22Rv1 (cell line): ENCODE measurements around the gene TMEM174.
"Not testable (repeated sequence)": the region's sequence is repeated elsewhere in the genome, so short reads cannot be mapped to it uniquely, and the experiment has no call there.

Experiments used
- H3K27ac ChIP-seq: fragments of 450-650 bp; 2 replicates; pipeline ENCODE4 v1.5.1; 2017
- ZFX ChIP-seq: fragments of 450-650 bp; IDR thresholded peaks from 2 replicates; pipeline ENCODE4 v1.6.1; 2017; ENCODE audit warnings: antibody characterized with exemption, borderline replicate concordance
- TF ChIP-seq, protein P1 (sequence below): fragments of 450-650 bp; IDR thresholded peaks from 2 replicates; pipeline ENCODE4 v1.5.1; 2017; ENCODE audit warnings: mild to moderate bottlenecking

Gene TMEM174

GRCh38 chr5:73201547-73202513 is 28.8 kb downstream of the TMEM174 start:
- H3K27ac ChIP-seq = no peak overlapping the region
- TF ChIP-seq, protein P1, sequence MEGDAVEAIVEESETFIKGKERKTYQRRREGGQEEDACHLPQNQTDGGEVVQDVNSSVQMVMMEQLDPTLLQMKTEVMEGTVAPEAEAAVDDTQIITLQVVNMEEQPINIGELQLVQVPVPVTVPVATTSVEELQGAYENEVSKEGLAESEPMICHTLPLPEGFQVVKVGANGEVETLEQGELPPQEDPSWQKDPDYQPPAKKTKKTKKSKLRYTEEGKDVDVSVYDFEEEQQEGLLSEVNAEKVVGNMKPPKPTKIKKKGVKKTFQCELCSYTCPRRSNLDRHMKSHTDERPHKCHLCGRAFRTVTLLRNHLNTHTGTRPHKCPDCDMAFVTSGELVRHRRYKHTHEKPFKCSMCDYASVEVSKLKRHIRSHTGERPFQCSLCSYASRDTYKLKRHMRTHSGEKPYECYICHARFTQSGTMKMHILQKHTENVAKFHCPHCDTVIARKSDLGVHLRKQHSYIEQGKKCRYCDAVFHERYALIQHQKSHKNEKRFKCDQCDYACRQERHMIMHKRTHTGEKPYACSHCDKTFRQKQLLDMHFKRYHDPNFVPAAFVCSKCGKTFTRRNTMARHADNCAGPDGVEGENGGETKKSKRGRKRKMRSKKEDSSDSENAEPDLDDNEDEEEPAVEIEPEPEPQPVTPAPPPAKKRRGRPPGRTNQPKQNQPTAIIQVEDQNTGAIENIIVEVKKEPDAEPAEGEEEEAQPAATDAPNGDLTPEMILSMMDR = peak; percentile 95
- no peak for TF ChIP-seq ZFX

DNA sequence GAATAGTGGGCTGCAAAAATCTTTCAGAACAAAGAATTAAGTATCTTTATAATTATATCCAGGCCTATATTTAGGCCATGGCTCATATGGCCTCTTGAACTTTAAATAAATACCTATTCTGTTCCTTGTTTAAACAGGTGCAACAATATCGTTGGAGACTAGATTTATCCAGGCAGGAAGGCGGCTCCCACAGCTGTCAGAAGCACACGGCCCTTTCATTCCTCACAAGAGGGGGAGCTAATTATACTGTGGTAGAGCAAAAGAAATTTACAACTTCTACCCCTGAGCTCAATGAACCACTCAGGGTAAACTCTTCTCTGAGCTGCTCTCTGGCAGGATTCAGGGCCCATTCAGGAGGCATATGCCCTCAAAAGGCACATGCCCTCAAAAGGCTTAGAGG is 31.3 kb downstream of the TMEM174 start:
- H3K27ac ChIP-seq = no peak overlapping the region
- TF ChIP-seq, protein P1 = no peak
- TF ChIP-seq ZFX = no peak

- no peak overlapping the region for H3K27ac ChIP-seq
- TF ChIP-seq, protein P1 = no peak
- TF ChIP-seq ZFX = no peak
Measured at GRCh38 chr5:73204733-73205132, 31.7 kb downstream of the TMEM174 start.

DNA sequence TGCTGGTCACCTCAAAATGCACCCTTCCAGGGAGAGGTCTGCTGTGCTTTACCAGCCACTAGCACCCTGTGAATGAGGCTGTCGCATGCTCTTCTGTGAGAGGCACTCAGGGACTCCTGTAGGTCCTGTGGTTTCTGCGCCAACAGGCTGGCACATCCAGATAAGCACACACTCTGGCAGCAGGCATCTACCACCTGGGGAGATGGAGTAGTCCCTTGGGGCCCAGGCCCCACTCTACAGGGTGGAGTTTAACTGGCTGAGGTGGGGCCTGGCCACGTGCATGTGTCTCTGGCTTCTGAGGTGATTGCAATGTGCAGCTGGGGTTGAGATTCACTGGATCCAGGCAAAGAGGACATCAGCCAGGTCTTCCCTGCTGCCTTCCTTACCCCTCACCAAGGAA is 32.3 kb downstream of the TMEM174 start:
- H3K27ac ChIP-seq = no peak overlapping the region
- TF ChIP-seq, protein P1 = no peak
- TF ChIP-seq ZFX = no peak

- not testable (repeated sequence) for H3K27ac ChIP-seq
Measured at GRCh38 chr5:73207239-73207638, 34.2 kb downstream of the TMEM174 start.

- not testable (repeated sequence) for H3K27ac ChIP-seq
Measured at GRCh38 chr5:73209075-73209474, 36.1 kb downstream of the TMEM174 start.

- not testable (repeated sequence) for H3K27ac ChIP-seq
Measured at GRCh38 chr5:73212693-73213092, 39.7 kb downstream of the TMEM174 start.

DNA sequence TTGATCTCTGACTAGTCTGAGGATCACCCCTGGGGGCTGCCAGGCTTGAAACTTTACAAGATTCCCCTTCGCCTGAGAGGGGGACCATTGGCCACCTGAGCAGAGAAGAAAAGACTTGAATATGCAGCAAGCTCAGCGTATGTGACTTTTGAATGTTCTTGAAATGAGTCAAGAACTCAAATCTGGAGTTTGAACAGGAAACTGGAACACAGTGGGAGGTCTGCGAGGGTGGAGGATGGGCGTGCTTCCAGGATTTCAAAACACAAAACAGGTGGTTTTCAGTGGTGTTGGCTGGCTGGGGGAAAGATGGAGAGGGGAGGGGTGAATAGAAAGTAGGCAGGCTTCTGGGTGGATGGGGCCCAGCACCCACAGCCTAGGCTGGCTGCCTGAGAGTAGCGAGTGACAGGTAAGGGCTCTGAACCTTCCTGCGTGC is 40.6 kb downstream of the TMEM174 start:
- no peak overlapping the region for H3K27ac ChIP-seq
- TF ChIP-seq, protein P1 = no peak
- no peak for TF ChIP-seq ZFX

DNA sequence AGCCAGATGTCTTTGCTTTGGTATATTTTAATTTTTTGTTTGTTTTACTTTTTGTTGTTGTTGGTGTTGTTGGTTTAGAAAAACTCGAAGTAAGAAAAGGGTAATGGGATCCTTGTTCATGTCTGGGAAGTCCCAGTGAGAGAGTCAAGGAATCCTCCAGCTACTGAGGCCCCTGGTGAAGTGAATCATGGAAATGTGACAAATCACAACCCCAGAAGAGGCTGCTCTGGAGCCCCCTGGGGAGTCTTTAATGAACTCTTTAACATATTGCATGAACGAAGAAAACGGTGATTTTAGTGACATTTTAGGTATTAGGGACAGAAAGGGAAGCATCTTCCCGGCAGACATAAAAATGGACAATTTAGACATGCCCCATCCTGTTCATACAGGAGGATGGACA is 41.3 kb downstream of the TMEM174 start:
- no peak overlapping the region for H3K27ac ChIP-seq
- no peak for TF ChIP-seq ZFX
- TF ChIP-seq, protein P1 = no peak
